Right lobe of liver (tissue), 4 donors: ENCODE measurements around the gene GNB2.
"Not testable (repeated sequence)": the region's sequence is repeated elsewhere in the genome, so short reads cannot be mapped to it uniquely, and the experiment has no call there.

ENCODE experiments used
- POLR2A ChIP-seq: fragments of 450-650 bp; IDR thresholded peaks from one replicate; pipeline ENCODE4 v1.6.1; 2017; ENCODE audit warnings: antibody characterized with exemption, mild to moderate bottlenecking
- TF ChIP-seq, protein P1 (sequence below), 4 donors: fragments of 200-600 bp in 3 of 4; fragments of 450-650 bp in 1 of 4; IDR thresholded peaks; one replicate each; pipeline versions ENCODE4 v1.5.1 to v1.8.0; 2016 to 2022; ENCODE audit warnings: antibody characterized with exemption in 4 of 4, mild to moderate bottlenecking in 2 of 4
- donor health status: DM: no; HTN: no; CAD: no.
- donor health status: DM: no; HTN: no; CAD: no.
- donor health status: DM: no; HTN: yes; CAD: no.

DNA sequence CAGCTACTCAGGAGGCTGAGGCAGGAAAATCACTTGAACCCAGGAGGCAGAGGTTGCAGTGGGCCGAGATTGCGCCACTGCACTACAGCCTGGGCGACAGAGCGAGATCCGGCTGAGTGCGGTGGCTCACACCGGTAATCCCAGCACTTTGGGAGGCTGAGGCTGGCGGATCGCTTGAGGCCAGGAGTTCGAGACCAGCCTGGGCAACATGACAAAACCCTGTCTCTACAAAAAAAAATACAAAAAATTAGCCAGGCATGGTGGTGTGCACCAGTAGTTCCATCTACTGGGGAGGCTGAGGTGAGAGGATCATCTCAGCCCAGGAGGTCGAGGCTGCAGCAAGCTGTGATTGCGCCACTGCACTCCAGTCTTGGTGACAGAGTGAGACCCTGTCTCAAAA, 4.4 kb upstream of the GNB2 start:
- TF ChIP-seq, protein P1, sequence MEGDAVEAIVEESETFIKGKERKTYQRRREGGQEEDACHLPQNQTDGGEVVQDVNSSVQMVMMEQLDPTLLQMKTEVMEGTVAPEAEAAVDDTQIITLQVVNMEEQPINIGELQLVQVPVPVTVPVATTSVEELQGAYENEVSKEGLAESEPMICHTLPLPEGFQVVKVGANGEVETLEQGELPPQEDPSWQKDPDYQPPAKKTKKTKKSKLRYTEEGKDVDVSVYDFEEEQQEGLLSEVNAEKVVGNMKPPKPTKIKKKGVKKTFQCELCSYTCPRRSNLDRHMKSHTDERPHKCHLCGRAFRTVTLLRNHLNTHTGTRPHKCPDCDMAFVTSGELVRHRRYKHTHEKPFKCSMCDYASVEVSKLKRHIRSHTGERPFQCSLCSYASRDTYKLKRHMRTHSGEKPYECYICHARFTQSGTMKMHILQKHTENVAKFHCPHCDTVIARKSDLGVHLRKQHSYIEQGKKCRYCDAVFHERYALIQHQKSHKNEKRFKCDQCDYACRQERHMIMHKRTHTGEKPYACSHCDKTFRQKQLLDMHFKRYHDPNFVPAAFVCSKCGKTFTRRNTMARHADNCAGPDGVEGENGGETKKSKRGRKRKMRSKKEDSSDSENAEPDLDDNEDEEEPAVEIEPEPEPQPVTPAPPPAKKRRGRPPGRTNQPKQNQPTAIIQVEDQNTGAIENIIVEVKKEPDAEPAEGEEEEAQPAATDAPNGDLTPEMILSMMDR (IDR thresholded peaks at IDR 0.05), result not testable (repeated sequence)
- not testable (repeated sequence) for TF ChIP-seq POLR2A
